ENCODE results near the gene LYSMD3.
A peak's percentile ranks its signal among the peaks of the same experiment; 100 is the strongest.

Gene LYSMD3

DNA sequence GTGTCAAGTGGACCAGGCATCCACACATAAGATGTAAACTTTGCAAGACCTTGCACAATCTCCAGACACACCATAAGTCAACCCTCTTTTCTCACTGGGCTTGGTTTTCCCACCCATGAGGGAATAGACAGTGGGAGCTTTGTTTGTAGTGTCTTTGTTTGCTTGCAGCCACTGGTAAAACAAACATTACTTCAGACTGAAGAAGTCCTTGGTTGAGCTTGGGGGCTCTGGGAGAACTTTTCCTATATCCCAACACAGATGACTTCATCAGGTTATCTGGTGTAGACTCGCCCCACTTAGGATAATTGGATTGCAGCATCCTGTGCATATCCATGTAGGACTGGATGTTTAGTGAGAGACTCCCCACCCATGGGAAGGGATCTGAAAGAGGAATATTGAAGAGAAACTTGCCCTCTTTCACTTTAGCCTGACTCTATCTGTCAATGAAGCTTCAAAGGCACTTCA is 17.7 kb upstream of the LYSMD3 start:
- no peak for DNase-seq (ENCODE audit: low read depth)

DNA sequence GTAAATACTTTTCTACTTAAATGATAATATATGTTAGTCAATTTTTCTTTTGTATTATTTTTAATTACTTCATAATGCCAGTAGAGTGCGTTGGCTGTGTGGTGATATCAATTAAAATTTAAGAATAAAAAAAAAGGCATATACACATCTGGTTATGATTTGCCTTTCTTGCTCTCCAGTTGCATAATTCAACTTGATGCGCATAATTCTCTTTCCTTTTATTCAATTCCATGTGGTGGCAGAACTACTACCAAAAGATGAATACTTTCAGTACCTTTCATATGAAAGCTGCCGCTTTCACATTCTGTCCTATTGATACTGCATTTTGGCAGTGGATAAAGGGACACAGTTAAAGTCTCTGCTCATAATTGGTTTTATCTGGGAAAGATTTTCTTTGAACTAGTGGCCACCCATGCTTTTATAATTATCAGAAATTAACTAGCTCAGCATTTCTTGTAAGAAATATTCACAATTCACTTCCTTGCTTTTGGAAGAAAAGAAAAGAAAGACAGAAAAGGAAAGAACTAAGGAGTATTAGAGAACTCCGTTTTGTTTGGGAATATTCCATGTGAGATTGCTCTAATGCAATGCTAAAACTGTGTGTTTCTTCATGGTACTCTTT is 16.9 kb upstream of the LYSMD3 start:
- no peak for DNase-seq (ENCODE audit: low read depth)

DNA sequence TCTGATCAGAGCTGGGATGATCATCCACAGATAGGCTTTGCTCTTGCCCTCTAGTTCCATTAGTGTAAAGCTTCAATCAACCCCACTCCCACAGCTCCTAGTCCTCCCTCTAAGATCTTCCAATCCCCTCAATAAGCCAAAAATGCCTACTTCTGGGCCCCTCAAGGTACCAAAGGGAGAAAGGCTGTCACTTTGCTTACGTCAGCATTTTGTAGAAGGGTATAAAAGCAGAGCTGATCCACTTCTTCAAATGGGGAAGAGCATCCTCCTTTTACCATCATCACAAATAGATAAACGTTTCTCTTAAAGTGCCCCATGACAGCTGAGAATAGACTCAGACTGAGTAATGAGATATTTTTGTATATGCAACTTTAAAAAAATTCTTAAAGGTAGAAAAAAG is 16.1 kb upstream of the LYSMD3 start:
- DNase-seq (ENCODE audit: low read depth) = no peak

DNA sequence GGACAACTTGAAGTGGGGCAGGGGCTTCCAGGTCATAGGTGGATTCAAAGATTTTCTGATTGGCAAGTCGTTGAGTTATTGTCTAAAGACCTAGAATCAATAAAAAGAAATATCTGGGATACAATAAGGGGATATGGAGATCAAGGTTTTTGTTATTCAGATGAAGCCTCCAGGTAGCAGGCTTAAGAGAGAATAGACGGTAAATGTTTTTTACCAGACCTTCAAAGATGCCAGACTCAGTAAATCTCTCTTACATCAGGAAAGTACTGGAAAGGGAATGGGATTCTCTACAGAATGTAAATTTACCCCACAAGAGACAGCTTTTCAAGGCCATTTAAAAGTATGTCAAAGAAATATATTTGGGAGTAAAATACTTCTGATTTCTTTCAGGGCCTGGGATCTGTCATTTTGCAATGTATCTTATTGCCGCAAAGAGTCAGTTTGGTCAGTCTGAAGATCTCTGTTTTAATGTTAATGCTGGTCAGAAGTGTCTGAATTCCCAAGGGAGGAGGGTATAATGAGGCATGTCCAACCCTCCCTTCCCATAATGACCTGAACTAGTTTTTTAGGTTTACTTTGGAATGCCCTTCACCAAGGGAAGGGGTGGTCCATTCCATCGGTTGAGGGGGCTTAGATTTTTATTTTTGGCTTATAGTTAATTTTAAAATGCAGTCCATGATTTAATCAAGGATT is 13.6 kb upstream of the LYSMD3 start:
- DNase-seq (ENCODE audit: low read depth) = no peak

DNA sequence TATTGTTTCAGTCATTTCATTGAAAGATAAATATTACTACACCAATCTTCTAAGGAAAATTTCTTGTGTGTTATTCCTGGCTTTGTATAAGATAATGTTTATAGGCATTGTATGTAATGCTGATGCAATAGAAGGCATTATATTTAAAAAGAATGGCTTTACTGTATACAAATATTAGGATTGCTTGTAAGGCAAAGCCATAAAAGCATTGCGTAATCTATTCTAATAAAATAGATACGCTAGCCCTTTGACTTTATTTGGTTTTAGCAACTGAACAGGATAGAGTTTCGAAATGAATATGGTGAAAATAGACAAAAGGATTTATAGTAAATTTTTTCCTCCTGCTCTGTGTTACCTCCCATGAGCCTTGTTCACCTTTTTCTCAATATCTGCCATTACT is 5.5 kb upstream of the LYSMD3 start:
- no peak for DNase-seq (ENCODE audit: low read depth)

DNA sequence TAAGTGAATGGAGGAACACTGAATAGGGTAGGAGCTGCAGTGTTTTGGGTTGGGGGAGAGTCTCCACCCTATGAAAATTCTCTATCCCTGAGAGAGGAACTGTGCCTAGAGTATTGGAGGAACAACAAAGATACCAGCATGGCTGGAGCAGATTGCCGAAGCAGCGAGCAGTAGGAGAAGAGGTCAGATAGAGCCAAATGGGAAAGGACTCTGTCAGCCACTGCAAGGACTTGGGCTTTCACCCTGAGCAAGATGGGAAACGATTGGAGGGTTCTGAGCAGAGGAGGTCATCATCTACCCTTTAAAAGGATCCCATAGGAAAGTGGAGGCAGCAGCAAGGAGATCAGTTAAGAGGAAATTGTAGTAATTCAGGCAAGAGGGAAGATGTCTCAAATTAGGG is 4.4 kb upstream of the LYSMD3 start:
- DNase-seq (ENCODE audit: low read depth) = no peak

DNA sequence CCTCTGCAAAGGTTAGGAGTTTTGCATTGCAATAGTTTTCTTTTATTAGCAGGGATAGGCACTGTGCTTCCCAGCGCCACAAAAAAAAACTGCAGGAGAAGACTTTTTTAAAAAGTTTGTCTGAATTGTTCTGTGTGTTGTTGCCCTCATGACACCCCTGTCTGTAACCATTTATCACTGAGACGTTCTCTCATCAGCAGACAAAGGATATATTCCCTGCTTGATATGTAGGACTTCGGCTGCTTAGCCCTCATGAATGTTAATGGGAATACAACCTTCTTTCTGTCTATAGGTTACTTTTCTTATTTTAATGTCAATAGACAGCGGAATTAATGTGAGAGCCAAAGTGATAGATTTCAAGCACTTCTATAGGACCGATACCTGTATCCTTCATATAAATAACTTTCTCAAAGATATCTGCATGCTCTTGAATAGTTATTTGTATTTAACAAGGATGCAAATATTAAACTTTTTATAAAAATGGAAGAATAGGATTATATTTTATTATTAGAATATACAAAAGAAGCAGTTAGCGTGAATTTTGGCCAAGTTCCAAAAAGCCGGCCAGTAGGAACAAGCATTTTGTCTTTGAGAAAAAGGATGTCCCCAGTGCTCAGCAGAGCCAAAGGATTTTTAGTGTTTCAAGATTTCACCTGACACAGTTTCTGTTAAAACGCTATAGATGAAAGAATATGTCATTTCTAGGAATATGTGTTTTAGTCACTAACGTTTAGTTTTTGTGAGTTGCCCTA is 1.5 kb upstream of the LYSMD3 start:
- no peak for DNase-seq (ENCODE audit: low read depth)

DNA sequence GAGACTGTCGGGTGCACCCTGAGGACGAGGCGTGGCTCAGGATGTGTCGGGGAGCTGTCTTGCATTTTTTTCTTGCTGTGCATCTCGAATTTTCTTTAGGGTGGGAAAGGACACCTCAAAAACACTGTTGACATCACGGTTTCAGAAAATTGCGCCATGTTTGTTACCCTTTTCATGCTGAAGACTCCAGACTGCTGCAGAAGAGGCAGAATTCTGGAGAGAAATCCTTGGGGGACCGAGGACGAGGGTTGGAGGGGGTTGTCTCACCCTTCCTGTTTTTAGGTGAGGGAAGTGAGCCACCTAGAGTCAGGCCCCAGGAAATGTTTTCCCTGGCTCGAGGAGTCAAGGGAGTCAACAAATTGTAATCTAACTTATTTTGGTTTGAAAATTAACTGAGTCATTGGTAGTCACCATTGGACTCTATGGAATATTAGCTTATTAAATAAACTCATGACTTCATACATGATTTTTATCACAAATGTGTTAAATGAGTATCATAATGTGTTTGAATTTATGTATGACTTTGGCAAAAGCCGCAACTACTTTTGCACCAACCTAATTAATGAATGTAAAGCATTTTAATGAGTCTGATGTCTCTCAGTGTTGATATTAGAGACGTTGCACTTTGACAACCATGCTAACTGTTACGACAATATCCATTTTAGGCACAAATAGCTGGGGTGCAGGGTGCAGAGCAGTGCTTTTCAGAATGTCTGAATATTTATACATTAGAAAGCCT is 724 bp upstream of the LYSMD3 start:
- DNase-seq (ENCODE audit: low read depth) = peak; percentile 29

DNA sequence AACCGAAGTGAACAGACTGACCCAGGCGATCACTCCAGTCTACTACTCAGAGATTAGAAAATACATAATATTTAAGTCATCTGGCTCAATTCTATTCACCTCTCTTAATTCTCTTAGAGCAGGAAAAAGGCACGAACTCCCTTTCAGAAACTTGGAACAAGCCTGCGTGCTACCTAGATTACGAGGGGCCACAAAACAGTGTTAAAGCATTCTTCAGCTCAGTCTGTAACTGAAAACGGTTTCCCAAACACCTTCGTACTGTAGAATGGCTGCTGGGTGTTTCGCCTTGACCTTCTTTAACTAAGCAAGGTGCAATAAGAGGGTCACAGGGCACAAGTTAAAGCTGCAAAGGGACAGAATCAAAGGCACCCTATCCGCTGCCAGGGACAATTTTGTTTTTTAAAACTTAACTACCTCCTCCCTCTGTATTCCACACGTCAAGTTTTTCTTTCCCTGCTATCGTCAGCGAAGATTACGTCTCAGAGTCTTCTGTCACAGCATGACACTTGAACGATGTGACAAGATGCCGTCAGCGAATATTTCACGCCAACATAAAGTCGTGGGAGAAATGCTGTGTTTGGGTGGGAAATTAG is 687 bp downstream of the LYSMD3 start:
- DNase-seq (ENCODE audit: low read depth) = no peak

DNA sequence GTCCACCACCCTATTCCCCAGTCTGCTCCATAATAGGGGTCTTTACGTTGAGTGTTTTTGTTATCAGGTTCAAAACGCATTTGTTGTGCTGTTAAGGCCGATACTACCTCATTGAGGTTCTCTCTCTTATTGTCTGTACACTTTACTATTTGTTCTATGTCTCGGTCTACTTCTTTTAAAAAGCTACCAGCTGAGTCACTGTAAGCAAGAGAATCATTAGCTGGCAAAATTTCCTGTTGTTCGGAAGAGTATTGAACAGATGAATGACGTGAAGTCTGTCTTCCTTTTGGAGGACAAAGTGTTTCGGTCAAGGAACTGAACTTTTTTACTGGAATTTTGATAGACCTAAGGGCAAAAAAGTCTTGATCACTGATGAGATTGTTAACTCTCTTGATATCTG is 10.3 kb downstream of the LYSMD3 start:
- DNase-seq (ENCODE audit: low read depth) = no peak

DNA sequence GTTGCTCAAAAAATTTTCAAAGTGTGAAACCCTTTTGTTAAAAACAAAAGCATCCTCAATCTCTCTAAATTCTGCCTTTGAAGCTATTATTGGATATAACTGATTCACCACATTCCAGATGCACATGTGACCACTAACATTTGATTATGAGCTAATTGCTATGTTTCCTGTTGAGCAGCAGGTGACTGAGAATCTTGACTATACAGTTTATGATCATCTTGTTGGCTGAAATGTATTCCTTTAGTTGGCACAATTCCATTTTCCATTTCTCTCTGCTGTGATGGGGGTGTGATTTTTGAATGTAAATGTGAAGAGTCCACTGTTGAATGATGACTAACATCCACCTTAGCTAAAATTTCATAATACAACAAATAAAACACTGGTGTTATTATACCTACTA is 10.7 kb downstream of the LYSMD3 start:
- no peak for DNase-seq (ENCODE audit: low read depth)

DNA sequence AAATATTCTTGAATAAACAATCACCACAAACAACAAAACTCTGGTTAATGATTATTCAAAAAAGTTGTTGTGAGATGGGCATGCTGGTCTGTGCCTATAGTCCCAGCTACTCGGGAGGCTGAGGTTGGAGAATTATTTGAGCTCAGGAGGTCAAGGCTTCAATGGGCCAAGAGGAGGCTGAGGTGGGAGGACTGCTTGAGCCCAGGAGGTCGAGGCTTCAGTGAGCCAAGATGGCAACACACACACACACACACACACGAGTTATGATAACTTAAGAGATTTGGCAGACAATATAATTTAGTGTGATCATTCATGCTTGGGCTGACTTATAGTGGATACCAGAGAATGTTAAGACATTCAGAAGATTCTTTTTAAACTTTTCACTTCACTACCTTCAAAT is 14.9 kb downstream of the LYSMD3 start:
- DNase-seq (ENCODE audit: low read depth) = no peak

DNA sequence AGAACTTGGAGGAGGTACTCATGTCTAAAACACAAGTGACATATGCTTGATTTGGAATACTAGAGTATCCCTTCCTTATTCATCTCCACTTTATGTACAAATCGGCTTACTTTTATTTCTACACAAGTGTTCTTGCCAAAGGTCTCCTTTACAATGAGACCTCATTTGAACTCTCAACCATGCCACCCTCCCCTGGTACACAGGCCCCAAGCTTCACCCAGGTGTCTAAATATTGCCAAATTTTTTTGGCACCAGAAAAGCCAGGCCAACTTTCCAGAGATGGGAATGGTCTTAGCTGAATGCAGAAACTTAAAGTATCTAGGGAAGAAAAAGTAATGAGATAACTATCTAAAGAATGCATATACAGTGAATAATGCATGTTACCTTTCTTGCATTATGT is 18.9 kb downstream of the LYSMD3 start:
- no peak for DNase-seq (ENCODE audit: low read depth)

DNA sequence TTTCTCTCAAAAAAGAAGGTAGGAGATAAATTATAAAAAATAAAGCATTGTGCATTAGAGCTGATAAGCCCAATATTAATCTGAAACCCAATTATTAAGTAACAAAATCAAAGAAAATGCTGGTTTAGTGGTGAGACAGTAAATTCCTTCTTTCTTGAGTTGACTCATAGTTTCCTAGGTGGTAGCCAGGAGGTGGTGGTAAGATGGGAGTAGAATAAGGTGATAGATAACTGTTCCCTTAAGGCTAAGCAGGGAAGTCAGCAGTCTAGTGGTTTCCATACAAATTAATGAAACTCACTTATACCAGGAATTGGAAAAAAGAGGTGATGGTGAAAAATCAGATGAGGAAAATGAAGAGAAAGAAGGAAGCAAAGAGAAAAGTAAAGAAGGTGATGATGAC is 23.2 kb downstream of the LYSMD3 start:
- DNase-seq (ENCODE audit: low read depth) = no peak

DNA sequence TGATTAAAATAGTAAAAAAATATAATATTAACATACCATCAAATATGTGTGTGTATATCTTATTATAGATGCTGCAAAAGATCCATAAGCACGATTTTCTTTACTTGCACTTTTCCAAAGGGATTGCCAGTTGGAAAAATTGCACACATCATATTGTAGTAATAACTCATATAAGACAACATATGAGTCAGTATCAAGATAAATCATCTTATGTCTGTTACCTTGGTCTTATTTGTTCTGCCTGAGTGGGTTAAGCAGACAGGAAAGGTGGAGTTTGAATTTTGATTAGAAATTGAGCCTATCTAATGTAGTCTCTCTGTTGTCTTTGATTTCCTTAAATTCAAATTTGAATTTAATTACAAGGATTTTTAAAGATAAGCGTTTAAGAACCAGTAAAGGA is 24.6 kb downstream of the LYSMD3 start:
- DNase-seq (ENCODE audit: low read depth) = no peak

DNA sequence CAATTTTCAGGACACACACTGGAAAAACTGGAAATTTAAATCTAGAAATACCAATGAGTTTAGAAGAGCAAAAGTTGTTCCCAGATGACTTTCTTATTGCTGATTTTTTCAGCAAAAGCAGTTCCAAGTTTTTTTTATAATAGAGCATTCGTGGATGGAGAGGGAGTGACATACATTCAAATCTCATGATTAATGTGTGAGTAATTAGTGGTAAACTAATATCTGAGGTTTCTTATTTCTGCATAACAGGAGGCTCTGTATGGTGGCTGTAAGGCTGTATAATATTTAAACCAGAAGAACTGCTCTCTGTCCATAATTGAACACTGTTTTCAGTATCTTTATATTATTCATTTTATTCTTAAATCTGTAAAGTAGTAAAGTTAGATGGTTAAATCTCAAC is 25.8 kb downstream of the LYSMD3 start:
- DNase-seq (ENCODE audit: low read depth) = no peak

DNA sequence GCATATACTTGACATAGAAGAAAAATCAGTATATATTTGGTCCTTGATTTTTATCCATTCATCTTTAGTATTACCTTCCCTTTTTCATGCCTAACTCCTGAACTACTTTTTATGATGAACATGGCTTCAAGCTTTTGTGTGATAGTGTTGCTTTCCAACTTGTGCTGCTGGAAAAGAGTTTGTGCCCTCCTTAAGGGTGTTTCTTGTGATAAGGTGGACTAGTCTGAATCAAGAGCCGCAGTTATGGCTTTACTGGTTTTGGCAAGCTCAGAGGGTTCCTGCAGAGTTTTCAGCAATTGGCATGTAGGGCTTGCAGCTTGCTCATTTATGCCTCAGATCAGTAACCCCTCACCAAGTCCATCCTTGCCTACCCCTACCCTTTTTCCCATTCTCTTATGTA is 34.2 kb downstream of the LYSMD3 start:
- no peak for DNase-seq (ENCODE audit: low read depth)

DNA sequence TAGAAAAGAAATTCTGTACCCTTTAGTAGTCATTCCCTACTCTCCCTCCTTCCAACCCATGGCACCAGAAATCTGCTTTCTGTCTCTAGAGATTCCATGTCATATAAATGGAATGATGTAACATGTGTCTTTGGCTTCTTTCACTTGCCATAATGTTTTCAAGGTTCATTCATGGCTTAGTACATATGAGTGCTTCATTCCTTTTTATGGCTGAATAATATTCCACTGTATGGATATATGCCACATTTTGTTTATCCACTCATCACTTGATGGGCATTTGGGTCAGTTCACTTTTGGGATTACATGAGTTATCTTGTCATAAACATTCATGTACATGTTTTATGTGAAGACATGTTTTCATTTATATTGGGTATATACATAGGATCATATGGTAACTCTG is 35.3 kb downstream of the LYSMD3 start:
- DNase-seq (ENCODE audit: low read depth) = no peak

DNA sequence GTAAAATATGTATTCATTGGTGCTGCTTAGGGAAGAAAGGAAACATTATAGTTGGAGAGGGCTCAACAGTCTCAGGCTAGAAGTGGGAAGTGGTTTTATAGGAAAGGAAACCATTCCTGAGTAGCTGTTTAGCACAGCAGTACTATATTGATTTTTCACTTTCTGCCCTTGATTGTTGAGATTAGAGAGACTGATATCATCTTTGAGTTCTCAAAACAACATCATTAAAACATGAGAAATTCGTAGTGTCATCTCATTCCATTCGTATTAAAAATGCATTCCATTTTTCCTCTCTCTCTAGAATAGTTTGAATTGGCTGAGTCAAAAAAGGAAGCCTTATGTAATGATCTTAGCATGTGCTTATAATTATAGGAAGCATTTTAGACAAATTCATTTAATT is 40.6 kb downstream of the LYSMD3 start:
- DNase-seq (ENCODE audit: low read depth) = no peak

DNA sequence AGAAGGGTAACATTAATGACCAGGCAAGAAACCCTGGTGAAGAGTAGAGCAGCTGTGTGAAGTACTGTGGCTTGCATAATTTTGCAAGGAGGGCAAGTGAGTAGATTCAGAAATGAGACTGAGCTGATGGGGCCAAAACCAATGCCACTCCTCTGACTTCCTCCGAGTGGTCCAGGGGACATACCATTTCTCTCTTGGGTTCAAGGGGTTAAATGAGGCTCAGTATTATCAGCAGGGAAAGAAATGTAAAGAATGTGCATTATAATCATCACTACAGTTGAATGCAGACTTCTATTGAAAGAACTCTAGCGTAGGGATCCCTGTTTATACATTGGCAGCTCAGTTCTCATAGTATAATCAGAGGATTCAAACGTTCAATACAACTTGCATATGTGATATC is 44.8 kb downstream of the LYSMD3 start:
- no peak for DNase-seq (ENCODE audit: low read depth)

DNA sequence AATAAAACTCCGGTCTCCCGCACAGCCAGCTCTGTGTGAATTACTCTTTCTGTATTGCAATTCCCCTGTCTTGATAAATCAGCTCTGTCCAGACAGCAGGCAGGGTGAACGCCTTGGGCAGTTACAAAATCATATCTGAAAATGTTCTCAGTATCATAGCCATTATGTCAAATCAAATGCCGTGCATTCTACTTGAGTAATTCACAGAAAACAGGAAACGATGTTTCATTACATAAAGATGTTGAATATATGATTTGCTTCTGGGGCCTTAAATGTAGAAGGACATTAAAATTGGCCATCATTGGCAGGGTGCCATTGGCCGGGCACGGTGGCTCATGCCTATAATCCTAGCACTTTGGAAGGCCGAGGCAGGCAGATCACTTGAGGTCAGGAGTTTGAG is 46.2 kb downstream of the LYSMD3 start:
- no peak for DNase-seq (ENCODE audit: low read depth)

DNA sequence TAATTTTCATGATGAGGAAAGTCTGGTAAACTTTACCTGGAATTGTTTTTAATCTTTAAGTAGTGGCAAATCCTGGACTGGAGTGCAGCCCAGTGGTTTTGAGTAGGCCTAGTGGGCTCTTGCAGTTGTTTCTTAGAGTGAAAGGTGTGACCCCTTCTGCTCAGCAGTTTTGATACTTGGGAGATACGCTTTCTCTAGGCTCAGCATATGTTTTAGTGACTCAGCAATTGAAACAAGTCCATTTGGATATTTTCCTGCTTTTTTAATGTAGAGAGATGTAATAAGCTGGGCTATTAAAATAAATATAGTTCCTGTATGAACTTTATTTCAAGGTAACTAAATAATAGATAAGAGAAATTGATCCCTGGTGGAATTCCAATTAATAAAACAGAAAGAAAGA is 48.7 kb downstream of the LYSMD3 start:
- DNase-seq (ENCODE audit: low read depth) = no peak
